ENCODE results near the gene IQGAP1. TPM values are rescaled to one million over a fixed set of nuclear protein-coding genes. Genes with fewer than 3 reads are reported as not detected.

IQGAP1 gene
- total RNA-seq, 1 experiment from 2014 or later, result 113 TPM

- TF ChIP-seq POLR2AphosphoS5 (IDR thresholded peaks at IDR 0.05; ENCODE audit: low read depth, low read length) (no peak), TCF7L2 (IDR thresholded peaks at IDR 0.05; ENCODE audit: borderline replicate concordance, extremely low read depth, insufficient read depth, insufficient read length) (no peak), CBX3 (IDR thresholded peaks at IDR 0.05; ENCODE audit: low read depth) (no peak), SIN3A (IDR thresholded peaks at IDR 0.05; ENCODE audit: low read depth) (no peak), FOSL1 (IDR thresholded peaks at IDR 0.05; ENCODE audit: low read depth) (no peak)
- intact Hi-C loops (cut with micrococcal nuclease), result no loop called here
- Histone ChIP-seq H3K27ac (ENCODE audit: low read depth, low read length) (no peak overlapping the region), H3K36me3 (ENCODE audit: control insufficient read depth in 1 of 2, insufficient read depth in 2 of 2, low read length in 2 of 2) (peaks cover 16 to 18% of the 10 kb centered on the region in 2 experiments), H2AFZ (ENCODE audit: low read depth, low read length, poor library complexity, severe bottlenecking) (no peak overlapping the region), H3K79me2 (ENCODE audit: insufficient read depth, low read length) (no peaks in the 10 kb centered on the region), H4K20me1 (ENCODE audit: insufficient read depth) (no peaks in the 10 kb centered on the region), H3K4me1 (ENCODE audit: control insufficient read depth in 1 of 2, insufficient read depth in 2 of 2, low read length in 2 of 2) (peaks cover 5 to 8% of the 10 kb centered on the region in 2 experiments; a peak in 3 of 4 replicates), H3K4me3 (replicated peaks in 1 of 2; ENCODE audit: low read depth in 1 of 2, low read length in 2 of 2) (no peak overlapping the region), H3K9me3 (ENCODE audit: control insufficient read depth in 1 of 2, insufficient read depth in 1 of 2, low read depth in 1 of 2, low read length in 2 of 2) (no peaks in the 10 kb centered on the region), H3K27me3 (ENCODE audit: insufficient read depth, low read length) (no peaks in the 10 kb centered on the region), H3K4me2 (ENCODE audit: low read length) (no peak overlapping the region), H3K9ac (ENCODE audit: low read length) (no peak overlapping the region), H3K9me2 (ENCODE audit: insufficient read depth) (no peaks in the 10 kb centered on the region)
- DNase-seq (ENCODE audit: low read depth, low spot score), result no peak
- ChIA-PET CTCF (no interaction called here), POLR2A (interaction anchor here (1.1 kb wide), 1 partner anchor 61 kb away, joined by 3 read pairs; the partner anchor contains the start of gene IQGAP1), RAD21 (ENCODE audit: low non-redundant PET in 1 of 2, low total read pairs in 2 of 2, uncharacterized antibody in 2 of 2, unreplicated experiment in 2 of 2) (no interaction called here)
- no peak for ATAC-seq
- BruUV-seq (replicated peaks), result no TSS peak
Observed at GRCh38 chr15:90449206-90449735, 61.2 kb downstream of the IQGAP1 start.

- Histone ChIP-seq H3K36me3 (ENCODE audit: control insufficient read depth in 1 of 2, insufficient read depth in 2 of 2, low read length in 2 of 2) (peaks cover 21 to 24% of the 10 kb centered on the region in 2 experiments), H3K4me1 (ENCODE audit: control insufficient read depth in 1 of 2, insufficient read depth in 2 of 2, low read length in 2 of 2) (peaks cover 5 to 8% of the 10 kb centered on the region in 2 experiments; a peak in 3 of 4 replicates), H3K27ac (ENCODE audit: low read depth, low read length) (no peak overlapping the region), H3K9ac (ENCODE audit: low read length) (no peak overlapping the region), H3K27me3 (ENCODE audit: insufficient read depth, low read length) (no peaks in the 10 kb centered on the region), H3K9me2 (ENCODE audit: insufficient read depth) (no peaks in the 10 kb centered on the region), H4K20me1 (ENCODE audit: insufficient read depth) (no peaks in the 10 kb centered on the region), H3K4me3 (replicated peaks in 1 of 2; ENCODE audit: low read depth in 1 of 2, low read length in 2 of 2) (no peak overlapping the region), H3K9me3 (ENCODE audit: control insufficient read depth in 1 of 2, insufficient read depth in 1 of 2, low read depth in 1 of 2, low read length in 2 of 2) (no peaks in the 10 kb centered on the region), H2AFZ (ENCODE audit: low read depth, low read length, poor library complexity, severe bottlenecking) (no peak overlapping the region), H3K4me2 (ENCODE audit: low read length) (no peak overlapping the region), H3K79me2 (ENCODE audit: insufficient read depth, low read length) (no peaks in the 10 kb centered on the region)
- ATAC-seq, result no peak
- no TSS peak for BruUV-seq (replicated peaks)
- CTCF ChIA-PET, result no interaction called here
- POLR2A ChIA-PET, result no interaction called here
- intact Hi-C loops (cut with micrococcal nuclease), result no loop called here
- no peak for DNase-seq (ENCODE audit: low read depth, low spot score)
- RAD21 ChIA-PET (ENCODE audit: low non-redundant PET in 1 of 2, low total read pairs in 2 of 2, uncharacterized antibody in 2 of 2, unreplicated experiment in 2 of 2), result interaction anchor here in 1 of 2 experiments (0.5 kb wide), 1 partner anchor 30 kb away, joined by 3 read pairs; no protein-coding TSS in a partner anchor
- TF ChIP-seq ATF3 (IDR thresholded peaks at IDR 0.05), result no peak
- TF ChIP-seq RAD21 (IDR thresholded peaks at IDR 0.05; ENCODE audit: low read depth), result no peak
- TF ChIP-seq EZH2phosphoT487 (IDR thresholded peaks at IDR 0.05; ENCODE audit: borderline replicate concordance), result no peak
- TF ChIP-seq JUND (IDR thresholded peaks at IDR 0.05), result no peak
- no peak for TF ChIP-seq CBX3 (IDR thresholded peaks at IDR 0.05; ENCODE audit: low read depth)
- TF ChIP-seq ZNF274 (IDR thresholded peaks at IDR 0.05; ENCODE audit: low read depth, low read length), result no peak
- no peak for TF ChIP-seq ZBTB33 (IDR thresholded peaks at IDR 0.05; ENCODE audit: extremely low read depth, insufficient replicate concordance, low read length)
- TF ChIP-seq TCF7L2 (IDR thresholded peaks at IDR 0.05; ENCODE audit: borderline replicate concordance, extremely low read depth, insufficient read depth, insufficient read length), result no peak
- TF ChIP-seq POLR2AphosphoS5 (IDR thresholded peaks at IDR 0.05; ENCODE audit: low read depth, low read length), result no peak
Observed at GRCh38 chr15:90451053-90451850, 63.2 kb downstream of the IQGAP1 start.
